SKM-1 treated with dmso at 0.1 percent for 144 hours (cell line): ENCODE data around the gene SLC13A5.

Experiments
- DNase-seq: peaks from one replicate; lab custom pipeline; 2025; ENCODE audit not compliant: unreplicated experiment; lab: John Stamatoyannopoulos, UW

The SLC13A5 gene

GRCh38 chr17:6684881-6685767 is 28.0 kb downstream of the SLC13A5 start:
- no peak for DNase-seq

GRCh38 chr17:6684460-6684783 is 28.7 kb downstream of the SLC13A5 start:
- no peak for DNase-seq

- no peak for DNase-seq
Observed at GRCh38 chr17:6683730-6684459, 29.3 kb downstream of the SLC13A5 start.

- no peak for DNase-seq
Observed at GRCh38 chr17:6683081-6683684, 30.0 kb downstream of the SLC13A5 start.

- no peak for DNase-seq
Observed at GRCh38 chr17:6682339-6682738, 30.8 kb downstream of the SLC13A5 start.

GRCh38 chr17:6681671-6682070 is 31.5 kb downstream of the SLC13A5 start:
- no peak for DNase-seq

- no peak for DNase-seq
Observed at GRCh38 chr17:6681176-6681575, 32.0 kb downstream of the SLC13A5 start.

GRCh38 chr17:6679241-6679640 is 33.9 kb downstream of the SLC13A5 start:
- DNase-seq, result no peak

- no peak for DNase-seq
Observed at GRCh38 chr17:6677946-6678345, 35.2 kb downstream of the SLC13A5 start.

GRCh38 chr17:6677158-6677831 is 35.9 kb downstream of the SLC13A5 start:
- peak; percentile 6 for DNase-seq

- no peak for DNase-seq
Observed at GRCh38 chr17:6676802-6677157, 36.4 kb downstream of the SLC13A5 start.

GRCh38 chr17:6675201-6675825 is 37.9 kb downstream of the SLC13A5 start:
- DNase-seq, result no peak

- DNase-seq, result no peak
Observed at GRCh38 chr17:6674586-6674985, 38.6 kb downstream of the SLC13A5 start.

GRCh38 chr17:6671431-6671830 is 41.7 kb downstream of the SLC13A5 start:
- no peak for DNase-seq

- DNase-seq, result no peak
Observed at GRCh38 chr17:6670999-6671398, 42.2 kb downstream of the SLC13A5 start.

GRCh38 chr17:6670571-6670970 is 42.6 kb downstream of the SLC13A5 start:
- no peak for DNase-seq

- DNase-seq, result no peak
Observed at GRCh38 chr17:6669479-6670212, 43.5 kb downstream of the SLC13A5 start.

GRCh38 chr17:6668727-6669425 is 44.3 kb downstream of the SLC13A5 start:
- DNase-seq, result no peak

- DNase-seq, result no peak
Observed at GRCh38 chr17:6668219-6668618, 45.0 kb downstream of the SLC13A5 start.

- no peak for DNase-seq
Observed at GRCh38 chr17:6667516-6667915, 45.7 kb downstream of the SLC13A5 start.
